GM23248 (cell line): ENCODE measurements around the gene PHYKPL. TPM values are rescaled to one million over a fixed set of nuclear protein-coding genes. Genes with fewer than 3 reads are reported as not detected.

Source experiments
- DNase-seq: peaks from one replicate; pipeline ENCODE4 v3.0.0-alpha.2; 2015
- H2AFZ ChIP-seq: fragments of 200-600 bp; sonication (generic); 2 replicates; pipeline ENCODE4 v1.6.1; 2016; ENCODE audit warnings: antibody characterized with exemption
- H3F3A ChIP-seq: fragments of 200-600 bp; sonication (generic); 2 replicates; pipeline ENCODE4 v1.6.1; 2016; ENCODE audit warnings: mild to moderate bottlenecking, antibody characterized with exemption, mixed run types; ENCODE audit not compliant: insufficient read depth
- H3K27ac ChIP-seq: fragments of 200-600 bp; sonication (generic); 2 replicates; pipeline ENCODE4 v1.5.1; 2016; ENCODE audit warnings: mild to moderate bottlenecking
- H3K27me3 ChIP-seq: fragments of 200-600 bp; sonication (generic); replicated peaks from 2 replicates; pipeline ENCODE4 v1.6.1; 2016; ENCODE audit warnings: mild to moderate bottlenecking; ENCODE audit not compliant: insufficient read depth
- H3K36me3 ChIP-seq: fragments of 200-600 bp; sonication (generic); 2 replicates; pipeline ENCODE4 v1.6.1; 2016; ENCODE audit warnings: low read depth, mild to moderate bottlenecking
- H3K4me1 ChIP-seq: fragments of 200-600 bp; sonication (generic); 2 replicates; pipeline ENCODE4 v1.6.1; 2016; ENCODE audit warnings: mild to moderate bottlenecking; ENCODE audit not compliant: insufficient read depth
- H3K4me2 ChIP-seq: fragments of 200-600 bp; sonication (generic); one replicate; pipeline ENCODE4 v1.6.1; 2016; ENCODE audit warnings: mild to moderate bottlenecking; ENCODE audit not compliant: unreplicated experiment
- H3K4me3 ChIP-seq: fragments of 200-600 bp; sonication (generic); 2 replicates; pipeline ENCODE4 v1.5.1; 2016; ENCODE audit warnings: mild to moderate bottlenecking
- H3K79me2 ChIP-seq: fragments of 200-600 bp; sonication (generic); 2 replicates; pipeline ENCODE4 v1.6.1; 2016; ENCODE audit warnings: mild to moderate bottlenecking; ENCODE audit not compliant: insufficient read depth
- H3K9ac ChIP-seq: fragments of 200-600 bp; sonication (generic); 2 replicates; pipeline ENCODE4 v1.6.1; 2016; ENCODE audit warnings: mild to moderate bottlenecking
- H3K9me2 ChIP-seq: fragments of 200-600 bp; sonication (generic); 2 replicates; pipeline ENCODE4 v1.6.1; 2016; ENCODE audit warnings: mixed run types, mild to moderate bottlenecking, moderate library complexity; ENCODE audit not compliant: insufficient read depth
- H3K9me3 ChIP-seq: fragments of 200-600 bp; sonication (generic); one replicate; pipeline ENCODE4 v1.6.1; 2017; ENCODE audit warnings: low read depth
- H4K20me1 ChIP-seq: fragments of 200-600 bp; sonication (generic); 2 replicates; pipeline ENCODE4 v1.6.0; 2016; ENCODE audit not compliant: insufficient read depth
- EZH2 ChIP-seq: fragments of 200-600 bp; sonication (generic); IDR thresholded peaks from 2 replicates; pipeline ENCODE4 v1.6.1; 2018; ENCODE audit warnings: antibody characterized with exemption, mild to moderate bottlenecking; ENCODE audit not compliant: insufficient read depth, poor library complexity, severe bottlenecking
- EZH2phosphoT487 ChIP-seq: fragments of 200-600 bp; sonication (generic); IDR thresholded peaks from 2 replicates; pipeline ENCODE4 v1.6.1; 2018; ENCODE audit warnings: antibody characterized with exemption, moderate library complexity, mild to moderate bottlenecking, low read depth; ENCODE audit not compliant: insufficient read depth
- WGBS, 2 experiments: methylation state at CpG; one replicate each; pipeline ENCODE4 v1.1.6; 2015 to 2017; ENCODE audit warnings: low lambda C conversion rate in 2 of 2, low coverage in 1 of 2; ENCODE audit errors: missing lambda C conversion rate in 2 of 2; 5-methylcytosine and 5-hydroxymethylcytosine counted together
- in situ Hi-C: fragments of 300-500 bp; cut with MboI; formaldehyde crosslinking; loops from 2 replicates; pipeline ENCODE4 v1.15.0; 2020
- polyA plus RNA-seq: library from polyadenylated mRNA; unstranded; fragments of >200 nt; fragmentation: Nextera tagmentation; extraction: Ambion mirVana; gene quantifications from 2 replicates; pipeline ENCODE4 v1.2.1, GENCODE V29; 2016
- total RNA-seq: library from RNA; depleted of rRNA; stranded (reverse); fragments of >200 nt; shearing (Covaris generic); gene quantifications from 2 replicates; pipeline ENCODE4 v1.2.3, GENCODE V29; 2014

The PHYKPL gene
- total and polyA plus RNA-seq, 2 experiments from 2014 or later: 22.9 to 28.9 TPM

GRCh38 chr5:178196281-178196812 is 36.3 kb downstream of the PHYKPL start:
- no peaks in the 10 kb centered on the region for H3K36me3 ChIP-seq
- H3K9me2 ChIP-seq: no peaks in the 10 kb centered on the region
- H3K9me3 ChIP-seq: no peaks in the 10 kb centered on the region
- H3K27ac ChIP-seq: no peak overlapping the region
- DNase-seq: no peak
- no peak overlapping the region for H3K9ac ChIP-seq
- H3K4me1 ChIP-seq: 0 out of 2 replicates have a peak, but pooled peaks cover 3% of the 10 kb centered on the region
- TF ChIP-seq EZH2phosphoT487 (no peak), EZH2 (no peak)
- peaks cover 13% of the 10 kb centered on the region for H3K27me3 ChIP-seq
- no peak overlapping the region for H3K4me2 ChIP-seq
- in situ Hi-C loops: no loop called here
- no peak overlapping the region for H3K4me3 ChIP-seq
- no peaks in the 10 kb centered on the region for H3F3A ChIP-seq
- no peaks in the 10 kb centered on the region for H3K79me2 ChIP-seq
- WGBS, 2 experiments: 47% methylated on average over 7 of the region's 7 CpGs
- H2AFZ ChIP-seq: no peak overlapping the region
- no peaks in the 10 kb centered on the region for H4K20me1 ChIP-seq

- H3K4me1 ChIP-seq: 0 out of 2 replicates have a peak, but pooled peaks cover 3% of the 10 kb centered on the region
- no peaks in the 10 kb centered on the region for H3F3A ChIP-seq
- no peaks in the 10 kb centered on the region for H3K9me3 ChIP-seq
- no peak overlapping the region for H3K9ac ChIP-seq
- no peak overlapping the region for H3K4me2 ChIP-seq
- no peaks in the 10 kb centered on the region for H3K9me2 ChIP-seq
- in situ Hi-C loops: no loop called here
- no peaks in the 10 kb centered on the region for H3K36me3 ChIP-seq
- H3K4me3 ChIP-seq: no peak overlapping the region
- peaks cover 13% of the 10 kb centered on the region for H3K27me3 ChIP-seq
- WGBS, 2 experiments: 31 to 37% methylated on average over 7 of the region's 7 CpGs
- TF ChIP-seq EZH2phosphoT487 (no peak), EZH2 (no peak)
- H3K27ac ChIP-seq: no peak overlapping the region
- no peak for DNase-seq
- no peaks in the 10 kb centered on the region for H3K79me2 ChIP-seq
- H2AFZ ChIP-seq: no peak overlapping the region
- H4K20me1 ChIP-seq: no peaks in the 10 kb centered on the region
These were observed 38.6 kb downstream of the PHYKPL start for GRCh38 chr5:178194026-178194425.

GRCh38 chr5:178193251-178193809 is 39.3 kb downstream of the PHYKPL start:
- H2AFZ ChIP-seq: no peak overlapping the region
- 0 out of 2 replicates have a peak, but pooled peaks cover 3% of the 10 kb centered on the region for H3K4me1 ChIP-seq
- peaks cover 13% of the 10 kb centered on the region for H3K27me3 ChIP-seq
- no peak overlapping the region for H3K4me2 ChIP-seq
- H3K36me3 ChIP-seq: no peaks in the 10 kb centered on the region
- 27 to 31% methylated on average over 8 of the region's 8 CpGs for WGBS, 2 experiments
- no peaks in the 10 kb centered on the region for H3F3A ChIP-seq
- H3K27ac ChIP-seq: no peak overlapping the region
- H3K9me2 ChIP-seq: no peaks in the 10 kb centered on the region
- TF ChIP-seq EZH2 (no peak), EZH2phosphoT487 (no peak)
- in situ Hi-C loops: no loop called here
- DNase-seq: no peak
- no peaks in the 10 kb centered on the region for H3K9me3 ChIP-seq
- no peak overlapping the region for H3K9ac ChIP-seq
- no peaks in the 10 kb centered on the region for H4K20me1 ChIP-seq
- no peaks in the 10 kb centered on the region for H3K79me2 ChIP-seq
- no peak overlapping the region for H3K4me3 ChIP-seq

GRCh38 chr5:178192787-178193186 is 39.8 kb downstream of the PHYKPL start:
- Histone ChIP-seq H3K9me2 (no peaks in the 10 kb centered on the region), H3K4me1 (0 out of 2 replicates have a peak, but pooled peaks cover 3% of the 10 kb centered on the region), H3K27ac (no peak overlapping the region), H2AFZ (no peak overlapping the region), H3K36me3 (no peaks in the 10 kb centered on the region), H3K79me2 (no peaks in the 10 kb centered on the region), H3K9ac (no peak overlapping the region), H4K20me1 (no peaks in the 10 kb centered on the region), H3K9me3 (no peaks in the 10 kb centered on the region), H3F3A (no peaks in the 10 kb centered on the region), H3K4me3 (no peak overlapping the region), H3K4me2 (no peak overlapping the region), H3K27me3 (peaks cover 13% of the 10 kb centered on the region)
- WGBS, 2 experiments: 52 to 65% methylated on average over 7 of the region's 7 CpGs
- in situ Hi-C loops: no loop called here
- TF ChIP-seq EZH2phosphoT487 (no peak), EZH2 (no peak)
- DNase-seq: no peak
